Epidermal melanocyte (primary cell): ENCODE measurements around the gene KCNH8.
A peak's percentile ranks its signal among the peaks of the same experiment; 100 is the strongest.
"Not testable (repeated sequence)": the region's sequence is repeated elsewhere in the genome, so short reads cannot be mapped to it uniquely, and the experiment has no call there.

Source experiments
- DNase-seq: peaks from one replicate; pipeline ENCODE4 v3.0.0; 2011; ENCODE audit warnings: low spot score; ENCODE audit not compliant: insufficient read length

KCNH8 gene

GRCh38 chr3:19173945-19174344, 25.6 kb downstream of the KCNH8 start:
- no peak for DNase-seq

GRCh38 chr3:19183584-19183983, 35.3 kb downstream of the KCNH8 start:
- DNase-seq: no peak

- DNase-seq: no peak
Observed at GRCh38 chr3:19190126-19190525, 41.8 kb downstream of the KCNH8 start.

- no peak for DNase-seq
Observed at GRCh38 chr3:19190602-19191001, 42.3 kb downstream of the KCNH8 start.

GRCh38 chr3:19199131-19199530, 50.8 kb downstream of the KCNH8 start:
- no peak for DNase-seq

- no peak for DNase-seq
Observed at GRCh38 chr3:19202303-19202702, 54.0 kb downstream of the KCNH8 start.

GRCh38 chr3:19202754-19203153, 54.4 kb downstream of the KCNH8 start:
- no peak for DNase-seq

GRCh38 chr3:19206540-19206939, 58.2 kb downstream of the KCNH8 start:
- DNase-seq: no peak

GRCh38 chr3:19213603-19214220, 65.4 kb downstream of the KCNH8 start:
- DNase-seq: no peak

- no peak for DNase-seq
Observed at GRCh38 chr3:19215427-19215826, 67.1 kb downstream of the KCNH8 start.

- DNase-seq: no peak
Observed at GRCh38 chr3:19216669-19217337, 68.5 kb downstream of the KCNH8 start.

GRCh38 chr3:19220311-19220710, 72.0 kb downstream of the KCNH8 start:
- DNase-seq: no peak

GRCh38 chr3:19221081-19221480, 72.8 kb downstream of the KCNH8 start:
- DNase-seq: no peak

GRCh38 chr3:19226479-19226878, 78.2 kb downstream of the KCNH8 start:
- no peak for DNase-seq

GRCh38 chr3:19228167-19228566, 79.9 kb downstream of the KCNH8 start:
- peak; percentile 31 for DNase-seq

GRCh38 chr3:19229086-19229485, 80.8 kb downstream of the KCNH8 start:
- DNase-seq: no peak

GRCh38 chr3:19229881-19230280, 81.6 kb downstream of the KCNH8 start:
- DNase-seq: not testable (repeated sequence)

- DNase-seq: no peak
Observed at GRCh38 chr3:19231792-19232461, 83.6 kb downstream of the KCNH8 start.

- no peak for DNase-seq
Observed at GRCh38 chr3:19232566-19232965, 84.3 kb downstream of the KCNH8 start.

GRCh38 chr3:19233882-19234784, 85.8 kb downstream of the KCNH8 start:
- not testable (repeated sequence) for DNase-seq

GRCh38 chr3:19248143-19248542, 99.8 kb downstream of the KCNH8 start:
- no peak for DNase-seq

GRCh38 chr3:19248767-19249166, 100.5 kb downstream of the KCNH8 start:
- DNase-seq: no peak
